Upper lobe of left lung (tissue), 4 donors: ENCODE measurements around the gene STEAP4.

Experiments
- CTCF ChIP-seq, 6 experiments: fragments of 450-650 bp in 4 of 6; fragments of 200-600 bp in 2 of 6; sonication (generic) in 2 of 6; IDR thresholded peaks; one replicate each; pipeline ENCODE4 v1.5.1; 2016 to 2019; ENCODE audit warnings: antibody characterized with exemption in 6 of 6
- EP300 ChIP-seq, 4 donors: sonication (generic); formaldehyde crosslinking; IDR thresholded peaks; one replicate each; pipeline ENCODE4 v1.5.1; 2017; ENCODE audit warnings: antibody characterized with exemption in 4 of 4, control low read depth in 2 of 4
- POLR2A ChIP-seq, 4 donors: fragments of 450-650 bp; IDR thresholded peaks; one replicate each; pipeline ENCODE4 v1.5.1; 2016 to 2017; ENCODE audit warnings: antibody characterized with exemption in 4 of 4, mild to moderate bottlenecking in 2 of 4
- POLR2AphosphoS5 ChIP-seq, 2 donors: sonication (generic); formaldehyde crosslinking; IDR thresholded peaks; one replicate each; pipeline ENCODE4 v1.5.1; 2017; ENCODE audit warnings: antibody characterized with exemption in 2 of 2

- TF ChIP-seq CTCF (IDR thresholded peaks at IDR 0.05) (no peak), POLR2AphosphoS5 (IDR thresholded peaks at IDR 0.05) (no peak), POLR2A (IDR thresholded peaks at IDR 0.05) (no peak), EP300 (IDR thresholded peaks at IDR 0.05) (no peak)
Measured at GRCh38 chr7:88233828-88234227, 72.9 kb downstream of the STEAP4 start.
